Kidney (tissue), 14 donors: Measurements from ENCODE around the gene PAX7. TPM values are rescaled to one million over a fixed set of nuclear protein-coding genes. Genes with fewer than 3 reads are reported as not detected.
A peak's percentile ranks its signal among the peaks of the same experiment; 100 is the strongest.

Experiments used
- DNase-seq, 5 donors: peaks; one replicate each; pipeline ENCODE4 v3.0.0-alpha.2; 2013 to 2020
- FAIRE-seq: peaks from 2 replicates; lab custom pipeline; 2012; peaks lifted over from hg19 to GRCh38; lab: Jason Lieb, UNC
- H3K27ac ChIP-seq, 2 donors: one replicate each; pipeline ENCODE4 v1.7.0; 2013; ENCODE audit warnings: low read depth in 2 of 2, low read length in 2 of 2, inconsistent platforms in 1 of 2
- H3K27me3 ChIP-seq: one replicate; pipeline ENCODE4 v1.7.1; 2013; ENCODE audit warnings: low read length, inconsistent platforms; ENCODE audit not compliant: control insufficient read depth, insufficient read depth
- H3K36me3 ChIP-seq, 3 donors: one replicate each; pipeline versions ENCODE4 v1.7.0 to v1.7.1; 2013; ENCODE audit warnings: low read length in 3 of 3, control low read depth in 1 of 3, inconsistent platforms in 1 of 3; ENCODE audit not compliant: insufficient read depth in 3 of 3, control insufficient read depth in 2 of 3
- H3K4me1 ChIP-seq, 3 donors: one replicate each; pipeline versions ENCODE4 v1.7.0 to v1.7.1; 2013; ENCODE audit warnings: low read length in 3 of 3, inconsistent platforms in 1 of 3, low read depth in 1 of 3; ENCODE audit not compliant: control insufficient read depth in 2 of 3, insufficient read depth in 2 of 3
- H3K4me3 ChIP-seq, 3 donors: one replicate each; pipeline versions ENCODE4 v1.7.0 to v1.8.1; 2013; ENCODE audit warnings: low read length in 3 of 3, control low read depth in 1 of 3, inconsistent platforms in 1 of 3
- H3K9ac ChIP-seq, 3 donors: one replicate each; pipeline versions ENCODE4 v1.7.0 to v1.7.1; 2013; ENCODE audit warnings: low read length in 3 of 3, control low read depth in 1 of 3, inconsistent platforms in 1 of 3
- H3K9me3 ChIP-seq, 3 donors: one replicate each; pipeline versions ENCODE4 v1.7.0 to v1.7.1; 2013; ENCODE audit warnings: low read length in 3 of 3, control low read depth in 1 of 3, inconsistent platforms in 1 of 3; ENCODE audit not compliant: control insufficient read depth in 2 of 3, insufficient read depth in 1 of 3
- CTCF ChIP-seq: IDR thresholded peaks from 3 replicates; pipeline ENCODE4 v1.5.1; 2012; ENCODE audit warnings: mild to moderate bottlenecking, moderate library complexity, borderline replicate concordance; ENCODE audit not compliant: insufficient read depth; ENCODE audit errors: extremely low read depth
- intact Hi-C: fragments of 100-400 bp; cut with DNase I; formaldehyde crosslinking; loops from one replicate; pipeline ENCODE4 v1.11.1; 2022
- polyA plus RNA-seq: library from polyadenylated mRNA; stranded (reverse); fragments of 350-450 nt; fragmentation: Illumina TruSeq; extraction: RNeasy Lipid Tissue Mini Kit (QIAGEN cat#74804); gene quantifications from one replicate; pipeline ENCODE4 v1.2.3, GENCODE V29; 2014; ENCODE audit warnings: low read depth, low replicate concordance; ENCODE audit not compliant: insufficient read depth
- total RNA-seq: library from RNA; stranded (reverse); fragmentation: NEBNext Ultra II Directional; extraction: Animal tissue kit (Norgen Biotek cat#: 25700); gene quantifications from one replicate; pipeline ENCODE4 v1.2.1, GENCODE V29; 2021
- donor health status: control.
- donor health status: control.
- donor health status: control.
- donor health status: control.
- donor health status: control.
- donor health status: DM: yes; HTN: yes; CAD: no.
- donor health status: Normal renal cell carcinoma (clear cell type).

PAX7 gene
- total and polyA plus RNA-seq, 2 donors from 2014 or later, result not detected

GRCh38 chr1:18628511-18628910 is 2.1 kb upstream of the PAX7 start:
- Histone ChIP-seq H3K36me3 (no peaks in the 10 kb centered on the region), H3K4me3 (no peak overlapping the region), H3K4me1 (no peaks in the 10 kb centered on the region), H3K27ac (no peak overlapping the region), H3K27me3 (peaks cover 58% of the 10 kb centered on the region), H3K9me3 (no peaks in the 10 kb centered on the region), H3K9ac (no peak overlapping the region)
- DNase-seq (peak in 1 of 5 donors; percentile 35), FAIRE-seq (no peak)
- intact Hi-C loops, result no loop called here
- no peak for TF ChIP-seq CTCF

GRCh38 chr1:18629659-18630510 is 761 bp upstream of the PAX7 start:
- H3K9ac ChIP-seq, result no peak overlapping the region
- no peaks in the 10 kb centered on the region for H3K36me3 ChIP-seq
- H3K9me3 ChIP-seq, result no peaks in the 10 kb centered on the region
- no peaks in the 10 kb centered on the region for H3K4me1 ChIP-seq
- intact Hi-C loops, result no loop called here
- H3K27ac ChIP-seq, result no peak overlapping the region
- peaks cover 65% of the 10 kb centered on the region for H3K27me3 ChIP-seq
- no peak overlapping the region for H3K4me3 ChIP-seq
- TF ChIP-seq CTCF, result no peak
- DNase-seq (peak in 1 of 5 donors; percentile 44), FAIRE-seq (no peak)

- H3K9me3 ChIP-seq, result no peaks in the 10 kb centered on the region
- H3K9ac ChIP-seq, result no peak overlapping the region
- no peaks in the 10 kb centered on the region for H3K36me3 ChIP-seq
- DNase-seq (peak in 2 of 5 donors; percentile 37 to 44), FAIRE-seq (no peak)
- H3K4me1 ChIP-seq, result no peaks in the 10 kb centered on the region
- peaks cover 68% of the 10 kb centered on the region for H3K27me3 ChIP-seq
- H3K4me3 ChIP-seq, result no peak overlapping the region
- no peak overlapping the region for H3K27ac ChIP-seq
- intact Hi-C loops, result no loop called here
- TF ChIP-seq CTCF, result no peak
These were observed 1.0 kb downstream of the PAX7 start for GRCh38 chr1:18631496-18632217.
